HG03135 (cell line): ENCODE results near the gene WNT4.

Experiments
- ATAC-seq: cut with Tn5 transposase; IDR thresholded peaks from one replicate; pipeline ENCODE4 v1.9.1; 2021; ENCODE audit warnings: mild to moderate bottlenecking, moderate library complexity; ENCODE audit not compliant: unreplicated experiment

Gene WNT4

GRCh38 chr1:22164841-22165808 lies 22.2 kb upstream of the WNT4 start:
- no peak for ATAC-seq

- no peak for ATAC-seq
Observed at GRCh38 chr1:22163564-22163963, 20.7 kb upstream of the WNT4 start.

GRCh38 chr1:22163137-22163536 lies 20.2 kb upstream of the WNT4 start:
- ATAC-seq: no peak

- no peak for ATAC-seq
Observed at GRCh38 chr1:22159891-22160290, 17.0 kb upstream of the WNT4 start.

GRCh38 chr1:22158654-22159053 lies 15.8 kb upstream of the WNT4 start:
- ATAC-seq: no peak

GRCh38 chr1:22157359-22157966 lies 14.6 kb upstream of the WNT4 start:
- ATAC-seq: no peak

GRCh38 chr1:22155517-22155916 lies 12.6 kb upstream of the WNT4 start:
- ATAC-seq: no peak

GRCh38 chr1:22154626-22155025 lies 11.7 kb upstream of the WNT4 start:
- no peak for ATAC-seq

- ATAC-seq: no peak
Observed at GRCh38 chr1:22153660-22154437, 11.0 kb upstream of the WNT4 start.

GRCh38 chr1:22150923-22151322 lies 8.0 kb upstream of the WNT4 start:
- ATAC-seq: no peak

- ATAC-seq: no peak
Observed at GRCh38 chr1:22142315-22143064, 407 bp downstream of the WNT4 start.

- ATAC-seq: no peak
Observed at GRCh38 chr1:22141554-22142314, 1.2 kb downstream of the WNT4 start.

- ATAC-seq: no peak
Observed at GRCh38 chr1:22140694-22141093, 2.2 kb downstream of the WNT4 start.

GRCh38 chr1:22139817-22140216 lies 3.1 kb downstream of the WNT4 start:
- no peak for ATAC-seq

- ATAC-seq: no peak
Observed at GRCh38 chr1:22139066-22139594, 3.8 kb downstream of the WNT4 start.

- ATAC-seq: no peak
Observed at GRCh38 chr1:22137004-22137720, 5.7 kb downstream of the WNT4 start.

- ATAC-seq: no peak
Observed at GRCh38 chr1:22133931-22134324, 9.0 kb downstream of the WNT4 start.

- no peak for ATAC-seq
Observed at GRCh38 chr1:22133247-22133930, 9.5 kb downstream of the WNT4 start.
